ENCODE data around the gene RBMS3.

DNA sequence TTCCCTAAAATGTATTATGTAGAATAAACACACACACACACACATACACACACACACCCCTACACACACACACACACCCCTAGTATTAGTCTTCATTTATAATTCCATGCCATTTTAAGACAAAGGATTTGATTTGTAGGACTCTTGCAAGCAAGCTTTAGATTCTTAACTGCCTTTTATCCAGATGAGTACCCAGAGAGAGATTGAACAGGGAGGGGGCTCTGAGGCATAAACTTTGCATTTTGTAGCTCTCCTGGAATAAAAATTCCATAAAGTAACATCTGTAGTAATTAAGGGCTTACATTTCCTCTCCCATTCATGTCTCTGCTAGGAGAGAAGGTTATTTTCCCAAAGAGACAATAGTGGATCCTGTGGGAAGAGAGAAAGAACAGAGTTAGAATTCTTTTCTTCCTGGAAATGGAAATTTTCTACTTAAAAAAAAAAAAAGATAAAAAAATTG is 479.4 kb downstream of the RBMS3 start:
- no peak for TF ChIP-seq POLR2A (IDR thresholded peaks at IDR 0.05)
- no peak for TF ChIP-seq CTCF (IDR thresholded peaks at IDR 0.05)
